ENCODE data around the gene COX10. TPM values are rescaled to one million over a fixed set of nuclear protein-coding genes. Genes with fewer than 3 reads are reported as not detected.

COX10 gene
- total RNA-seq, 2 donors from 2014 or later = 20.8 to 46.1 TPM

- Histone ChIP-seq H3K4me3 (no peak overlapping the region), H3K9me3 (no peaks in the 10 kb centered on the region), H3K27me3 (no peaks in the 10 kb centered on the region), H3K36me3 (replicated peaks in 1 of 2; ENCODE audit: insufficient read depth in 1 of 2, low read depth in 2 of 2) (no peaks in the 10 kb centered on the region), H3K4me1 (no peaks in the 10 kb centered on the region), H3K27ac (no peak overlapping the region)
- ATAC-seq = no peak
- no peak for DNase-seq
- TF ChIP-seq POLR2A (IDR thresholded peaks at IDR 0.05) = no peak
- no peak for TF ChIP-seq CTCF (IDR thresholded peaks at IDR 0.05)
- WGBS, 2 donors = 64 to 68% methylated on average over 4 of the region's 4 CpGs
- intact Hi-C loops (cut with DNase I) = no loop called here
Observed at GRCh38 chr17:14047591-14047990, 21.7 kb upstream of the COX10 start.

GRCh38 chr17:14048169-14048568, 21.1 kb upstream of the COX10 start:
- Histone ChIP-seq H3K4me3 (no peak overlapping the region), H3K27me3 (no peaks in the 10 kb centered on the region), H3K9me3 (no peaks in the 10 kb centered on the region), H3K27ac (no peak overlapping the region), H3K4me1 (no peaks in the 10 kb centered on the region), H3K36me3 (replicated peaks in 1 of 2; ENCODE audit: insufficient read depth in 1 of 2, low read depth in 2 of 2) (no peaks in the 10 kb centered on the region)
- intact Hi-C loops (cut with DNase I) = no loop called here
- DNase-seq (no peak), ATAC-seq (no peak)
- peak in 2 of 7 experiments; percentile 16 to 29 for TF ChIP-seq CTCF (IDR thresholded peaks at IDR 0.05)
- no peak for TF ChIP-seq POLR2A (IDR thresholded peaks at IDR 0.05)

- DNase-seq (no peak), ATAC-seq (no peak)
- Histone ChIP-seq H3K36me3 (replicated peaks in 1 of 2; ENCODE audit: insufficient read depth in 1 of 2, low read depth in 2 of 2) (no peaks in the 10 kb centered on the region), H3K4me1 (no peaks in the 10 kb centered on the region), H3K27ac (no peak overlapping the region), H3K9me3 (no peaks in the 10 kb centered on the region), H3K4me3 (no peak overlapping the region), H3K27me3 (no peaks in the 10 kb centered on the region)
- TF ChIP-seq POLR2A (IDR thresholded peaks at IDR 0.05) (no peak), CTCF (IDR thresholded peaks at IDR 0.05) (no peak)
- 96 to 98% methylated on average over 5 of the region's 5 CpGs for WGBS, 2 donors
- intact Hi-C loops (cut with DNase I) = no loop called here
Observed at GRCh38 chr17:14050616-14051015, 18.7 kb upstream of the COX10 start.

GRCh38 chr17:14051692-14052091, 17.6 kb upstream of the COX10 start:
- no peaks in the 10 kb centered on the region for H3K36me3 ChIP-seq (replicated peaks in 1 of 2; ENCODE audit: insufficient read depth in 1 of 2, low read depth in 2 of 2)
- intact Hi-C loops (cut with DNase I) = no loop called here
- no peaks in the 10 kb centered on the region for H3K9me3 ChIP-seq
- DNase-seq = no peak
- H3K27ac ChIP-seq = no peak overlapping the region
- H3K4me3 ChIP-seq = no peak overlapping the region
- no peaks in the 10 kb centered on the region for H3K4me1 ChIP-seq
- TF ChIP-seq CTCF (IDR thresholded peaks at IDR 0.05) = no peak
- no peak for TF ChIP-seq POLR2A (IDR thresholded peaks at IDR 0.05)
- H3K27me3 ChIP-seq = no peaks in the 10 kb centered on the region
- 82 to 88% methylated on average over 4 of the region's 4 CpGs for WGBS, 2 donors
- no peak for ATAC-seq

GRCh38 chr17:14052886-14053615, 16.3 kb upstream of the COX10 start:
- Histone ChIP-seq H3K4me3 (no peak overlapping the region), H3K9me3 (no peaks in the 10 kb centered on the region), H3K4me1 (no peaks in the 10 kb centered on the region), H3K27me3 (no peaks in the 10 kb centered on the region), H3K27ac (no peak overlapping the region), H3K36me3 (replicated peaks in 1 of 2; ENCODE audit: insufficient read depth in 1 of 2, low read depth in 2 of 2) (no peaks in the 10 kb centered on the region)
- 74 to 77% methylated on average over 6 of the region's 6 CpGs for WGBS, 2 donors
- ATAC-seq = no peak
- no peak for DNase-seq
- intact Hi-C loops (cut with DNase I) = no loop called here
- TF ChIP-seq POLR2A (IDR thresholded peaks at IDR 0.05) (no peak), CTCF (IDR thresholded peaks at IDR 0.05) (no peak)

Data from body of pancreas (tissue), 4 donors.